GM18508 (cell line): ENCODE measurements around the gene HDAC10.

Experiments
- ATAC-seq: cut with Tn5 transposase; IDR thresholded peaks from one replicate; pipeline ENCODE4 v1.9.1; 2021; ENCODE audit warnings: moderate number of reproducible peaks; ENCODE audit not compliant: insufficient read depth, unreplicated experiment

The HDAC10 gene

GRCh38 chr22:50219800-50220602 is 31.1 kb downstream of the HDAC10 start:
- no peak for ATAC-seq

GRCh38 chr22:50218996-50219727 is 31.9 kb downstream of the HDAC10 start:
- no peak for ATAC-seq

- ATAC-seq, result no peak
Measured at GRCh38 chr22:50218153-50218995, 32.7 kb downstream of the HDAC10 start.

- ATAC-seq, result no peak
Measured at GRCh38 chr22:50217543-50218152, 33.4 kb downstream of the HDAC10 start.

GRCh38 chr22:50216684-50217520 is 34.2 kb downstream of the HDAC10 start:
- no peak for ATAC-seq

- no peak for ATAC-seq
Measured at GRCh38 chr22:50216055-50216683, 34.9 kb downstream of the HDAC10 start.

- no peak for ATAC-seq
Measured at GRCh38 chr22:50215297-50216054, 35.6 kb downstream of the HDAC10 start.

GRCh38 chr22:50213263-50213662 is 37.8 kb downstream of the HDAC10 start:
- no peak for ATAC-seq

GRCh38 chr22:50211147-50211546 is 39.9 kb downstream of the HDAC10 start:
- ATAC-seq, result no peak

GRCh38 chr22:50210378-50211139 is 40.5 kb downstream of the HDAC10 start:
- no peak for ATAC-seq

GRCh38 chr22:50209893-50210292 is 41.2 kb downstream of the HDAC10 start:
- ATAC-seq, result no peak

GRCh38 chr22:50208939-50209892 is 41.8 kb downstream of the HDAC10 start:
- ATAC-seq, result no peak

- no peak for ATAC-seq
Measured at GRCh38 chr22:50208430-50208938, 42.6 kb downstream of the HDAC10 start.

GRCh38 chr22:50207383-50208140 is 43.5 kb downstream of the HDAC10 start:
- ATAC-seq, result no peak

GRCh38 chr22:50206599-50206998 is 44.5 kb downstream of the HDAC10 start:
- ATAC-seq, result no peak
